HL-60 (cell line): ENCODE measurements around the gene SUN5.

Experiments
- GABPA ChIP-seq: IDR thresholded peaks from 2 replicates; pipeline ENCODE4 v1.6.1; 2012; ENCODE audit warnings: low read depth
- POLR2AphosphoS5 ChIP-seq: IDR thresholded peaks from 2 replicates; pipeline ENCODE4 v1.6.1; 2012; ENCODE audit warnings: low read depth
- REST ChIP-seq: IDR thresholded peaks from 2 replicates; pipeline ENCODE4 v1.6.1; 2012; ENCODE audit warnings: low read depth; ENCODE audit not compliant: insufficient replicate concordance
- SPI1 ChIP-seq: IDR thresholded peaks from 2 replicates; pipeline ENCODE4 v1.6.1; 2012; ENCODE audit warnings: low read depth, mild to moderate bottlenecking, borderline replicate concordance
- TF ChIP-seq, protein P1 (sequence below): IDR thresholded peaks from one replicate; pipeline ENCODE4 v1.5.1; 2011; ENCODE audit warnings: low read length, control low read depth, inconsistent platforms; ENCODE audit not compliant: insufficient read depth

GRCh38 chr20:32984631-32985354, 19.4 kb downstream of the SUN5 start:
- no peak for TF ChIP-seq REST
- TF ChIP-seq POLR2AphosphoS5, result no peak
- TF ChIP-seq GABPA, result no peak
- TF ChIP-seq, protein P1, sequence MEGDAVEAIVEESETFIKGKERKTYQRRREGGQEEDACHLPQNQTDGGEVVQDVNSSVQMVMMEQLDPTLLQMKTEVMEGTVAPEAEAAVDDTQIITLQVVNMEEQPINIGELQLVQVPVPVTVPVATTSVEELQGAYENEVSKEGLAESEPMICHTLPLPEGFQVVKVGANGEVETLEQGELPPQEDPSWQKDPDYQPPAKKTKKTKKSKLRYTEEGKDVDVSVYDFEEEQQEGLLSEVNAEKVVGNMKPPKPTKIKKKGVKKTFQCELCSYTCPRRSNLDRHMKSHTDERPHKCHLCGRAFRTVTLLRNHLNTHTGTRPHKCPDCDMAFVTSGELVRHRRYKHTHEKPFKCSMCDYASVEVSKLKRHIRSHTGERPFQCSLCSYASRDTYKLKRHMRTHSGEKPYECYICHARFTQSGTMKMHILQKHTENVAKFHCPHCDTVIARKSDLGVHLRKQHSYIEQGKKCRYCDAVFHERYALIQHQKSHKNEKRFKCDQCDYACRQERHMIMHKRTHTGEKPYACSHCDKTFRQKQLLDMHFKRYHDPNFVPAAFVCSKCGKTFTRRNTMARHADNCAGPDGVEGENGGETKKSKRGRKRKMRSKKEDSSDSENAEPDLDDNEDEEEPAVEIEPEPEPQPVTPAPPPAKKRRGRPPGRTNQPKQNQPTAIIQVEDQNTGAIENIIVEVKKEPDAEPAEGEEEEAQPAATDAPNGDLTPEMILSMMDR, result no peak
- no peak for TF ChIP-seq SPI1
